22Rv1 (cell line): Measurements from ENCODE around the gene UBE2F.

Experiments used
- ZFX ChIP-seq: fragments of 450-650 bp; IDR thresholded peaks from 2 replicates; pipeline ENCODE4 v1.6.1; 2017; ENCODE audit warnings: antibody characterized with exemption, borderline replicate concordance
- TF ChIP-seq, protein P1 (sequence below): fragments of 450-650 bp; IDR thresholded peaks from 2 replicates; pipeline ENCODE4 v1.5.1; 2017; ENCODE audit warnings: mild to moderate bottlenecking

DNA sequence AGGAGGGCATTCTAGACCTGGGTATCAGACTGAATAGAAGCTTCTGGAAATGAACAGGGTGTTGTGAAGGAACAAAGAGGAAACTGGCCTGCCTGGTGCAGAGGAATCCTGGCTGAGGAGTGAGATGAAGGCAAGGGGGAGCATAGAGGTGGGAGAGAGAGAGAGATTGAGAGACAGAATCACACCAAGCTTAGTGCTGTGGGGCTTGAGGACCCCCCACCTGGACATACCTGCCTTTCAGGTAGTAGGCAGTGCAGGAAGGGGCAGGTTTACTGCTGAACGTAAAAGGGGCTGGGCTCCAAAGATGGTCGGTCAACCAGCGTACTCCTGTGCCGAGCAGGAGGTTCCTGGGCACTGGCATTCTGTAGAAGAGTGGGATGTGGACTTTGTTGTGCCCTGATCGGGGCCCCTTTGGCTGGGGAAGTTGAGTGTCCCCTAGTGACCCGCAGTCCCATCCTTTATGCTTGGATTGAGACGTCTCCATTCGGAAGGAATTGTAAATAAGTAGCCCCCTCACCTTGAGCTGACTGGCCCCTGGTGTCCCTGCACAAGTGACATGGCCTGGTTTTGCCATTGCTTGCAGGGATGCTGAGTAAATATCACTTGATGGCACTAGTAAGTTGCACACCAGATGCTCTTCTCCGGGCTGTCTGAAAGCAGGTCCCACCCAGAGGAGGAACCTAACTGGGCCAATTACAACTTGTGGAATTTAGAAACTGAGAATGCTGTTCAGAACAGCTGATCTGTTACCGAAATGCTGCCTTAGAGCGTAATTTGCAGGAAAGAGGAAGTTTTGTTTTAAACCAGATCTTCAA lies 1.4 kb downstream of the UBE2F start:
- TF ChIP-seq, protein P1, sequence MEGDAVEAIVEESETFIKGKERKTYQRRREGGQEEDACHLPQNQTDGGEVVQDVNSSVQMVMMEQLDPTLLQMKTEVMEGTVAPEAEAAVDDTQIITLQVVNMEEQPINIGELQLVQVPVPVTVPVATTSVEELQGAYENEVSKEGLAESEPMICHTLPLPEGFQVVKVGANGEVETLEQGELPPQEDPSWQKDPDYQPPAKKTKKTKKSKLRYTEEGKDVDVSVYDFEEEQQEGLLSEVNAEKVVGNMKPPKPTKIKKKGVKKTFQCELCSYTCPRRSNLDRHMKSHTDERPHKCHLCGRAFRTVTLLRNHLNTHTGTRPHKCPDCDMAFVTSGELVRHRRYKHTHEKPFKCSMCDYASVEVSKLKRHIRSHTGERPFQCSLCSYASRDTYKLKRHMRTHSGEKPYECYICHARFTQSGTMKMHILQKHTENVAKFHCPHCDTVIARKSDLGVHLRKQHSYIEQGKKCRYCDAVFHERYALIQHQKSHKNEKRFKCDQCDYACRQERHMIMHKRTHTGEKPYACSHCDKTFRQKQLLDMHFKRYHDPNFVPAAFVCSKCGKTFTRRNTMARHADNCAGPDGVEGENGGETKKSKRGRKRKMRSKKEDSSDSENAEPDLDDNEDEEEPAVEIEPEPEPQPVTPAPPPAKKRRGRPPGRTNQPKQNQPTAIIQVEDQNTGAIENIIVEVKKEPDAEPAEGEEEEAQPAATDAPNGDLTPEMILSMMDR: no peak
- TF ChIP-seq ZFX: no peak
